DOHH2 (cell line): ENCODE data around the gene METTL5.

Source experiments
- H3F3A ChIP-seq: fragments of 200-600 bp; sonication (generic), shearing (Covaris generic); 2 replicates; pipeline ENCODE4 v1.6.0; 2016; ENCODE audit warnings: antibody characterized with exemption, mild to moderate bottlenecking; ENCODE audit not compliant: control insufficient read depth, insufficient read depth
- H3K27ac ChIP-seq: fragments of 200-600 bp; sonication (generic); 2 replicates; pipeline ENCODE4 v1.5.1; 2014; ENCODE audit warnings: low read depth, mild to moderate bottlenecking, low read length, moderate library complexity
- H3K27me3 ChIP-seq: fragments of 200-600 bp; sonication (generic); 2 replicates; pipeline ENCODE4 v1.6.1; 2014; ENCODE audit warnings: mild to moderate bottlenecking, low read length, mixed read lengths; ENCODE audit not compliant: control insufficient read depth
- H3K36me3 ChIP-seq: fragments of 200-600 bp; sonication (generic); 2 replicates; pipeline ENCODE4 v1.6.1; 2014; ENCODE audit warnings: mild to moderate bottlenecking, low read length, moderate library complexity, mixed read lengths; ENCODE audit not compliant: control insufficient read depth
- H3K4me1 ChIP-seq: fragments of 200-600 bp; sonication (generic); 2 replicates; pipeline ENCODE4 v1.6.1; 2014; ENCODE audit warnings: mild to moderate bottlenecking, low read length, mixed read lengths; ENCODE audit not compliant: control insufficient read depth
- H3K4me2 ChIP-seq: fragments of 200-600 bp; sonication (generic); 2 replicates; pipeline ENCODE4 v1.6.0; 2014; ENCODE audit warnings: mild to moderate bottlenecking, low read length, moderate library complexity
- H3K4me3 ChIP-seq: fragments of 200-600 bp; sonication (generic); 2 replicates; pipeline ENCODE4 v1.5.1; 2014; ENCODE audit warnings: mild to moderate bottlenecking, low read length, mixed read lengths
- H3K79me2 ChIP-seq: fragments of 200-600 bp; sonication (generic); 2 replicates; pipeline ENCODE4 v1.6.1; 2014; ENCODE audit warnings: mild to moderate bottlenecking, low read length, mixed read lengths; ENCODE audit not compliant: control insufficient read depth
- H3K9me2 ChIP-seq: fragments of 200-600 bp; sonication (generic); replicated peaks from 2 replicates; pipeline ENCODE4 v1.6.1; 2014; ENCODE audit warnings: mild to moderate bottlenecking, low read length, mixed read lengths; ENCODE audit not compliant: control insufficient read depth
- H3K9me3 ChIP-seq: fragments of 200-600 bp; sonication (generic); 2 replicates; pipeline ENCODE4 v1.6.1; 2014; ENCODE audit warnings: antibody characterized with exemption, low read length, mixed read lengths; ENCODE audit not compliant: control insufficient read depth, insufficient read depth
- H4K20me1 ChIP-seq: fragments of 200-600 bp; sonication (generic); 2 replicates; pipeline ENCODE4 v1.6.0; 2014; ENCODE audit warnings: low read depth, mild to moderate bottlenecking, antibody characterized with exemption, low read length, moderate library complexity; ENCODE audit not compliant: control insufficient read depth, insufficient read depth
- CTCF ChIP-seq: fragments of 200-600 bp; sonication (generic); IDR thresholded peaks from one replicate; pipeline ENCODE4 v1.5.1; 2014; ENCODE audit warnings: antibody characterized with exemption, mild to moderate bottlenecking, low read depth, low read length; ENCODE audit not compliant: poor library complexity, severe bottlenecking
- EZH2phosphoT487 ChIP-seq: fragments of 200-600 bp; sonication (generic); IDR thresholded peaks from 2 replicates; pipeline ENCODE4 v1.6.1; 2017; ENCODE audit warnings: borderline replicate concordance, mild to moderate bottlenecking, antibody characterized with exemption, low read length, moderate library complexity, mixed read lengths

Gene METTL5

GRCh38 chr2:169840747-169841142, 16.0 kb upstream of the METTL5 start:
- H3F3A ChIP-seq = 0 out of 2 replicates have a peak, but pooled peaks cover 3% of the 10 kb centered on the region
- peaks cover 5% of the 10 kb centered on the region; the same call in 1 of the 2 replicates for H3K36me3 ChIP-seq
- no peak overlapping the region for H3K4me3 ChIP-seq
- TF ChIP-seq EZH2phosphoT487 (no peak), CTCF (no peak)
- H3K27ac ChIP-seq = no peak overlapping the region
- H3K4me2 ChIP-seq = no peak overlapping the region
- H4K20me1 ChIP-seq = no peaks in the 10 kb centered on the region
- H3K9me3 ChIP-seq = no peaks in the 10 kb centered on the region
- H3K9me2 ChIP-seq = no peaks in the 10 kb centered on the region
- peaks cover 57% of the 10 kb centered on the region for H3K79me2 ChIP-seq
- H3K4me1 ChIP-seq = no peaks in the 10 kb centered on the region
- no peaks in the 10 kb centered on the region for H3K27me3 ChIP-seq

- H3K4me3 ChIP-seq = no peak overlapping the region
- peaks cover 60% of the 10 kb centered on the region for H3K79me2 ChIP-seq
- H3K9me3 ChIP-seq = no peaks in the 10 kb centered on the region
- H3K4me2 ChIP-seq = no peak overlapping the region
- 0 out of 2 replicates have a peak, but pooled peaks cover 3% of the 10 kb centered on the region for H3F3A ChIP-seq
- no peaks in the 10 kb centered on the region for H3K4me1 ChIP-seq
- H3K27ac ChIP-seq = no peak overlapping the region
- no peaks in the 10 kb centered on the region for H4K20me1 ChIP-seq
- no peaks in the 10 kb centered on the region for H3K9me2 ChIP-seq
- H3K36me3 ChIP-seq = peaks cover 5% of the 10 kb centered on the region; the same call in 1 of the 2 replicates
- H3K27me3 ChIP-seq = no peaks in the 10 kb centered on the region
- TF ChIP-seq EZH2phosphoT487 (no peak), CTCF (no peak)
Measured at GRCh38 chr2:169839954-169840746, 15.4 kb upstream of the METTL5 start.

DNA sequence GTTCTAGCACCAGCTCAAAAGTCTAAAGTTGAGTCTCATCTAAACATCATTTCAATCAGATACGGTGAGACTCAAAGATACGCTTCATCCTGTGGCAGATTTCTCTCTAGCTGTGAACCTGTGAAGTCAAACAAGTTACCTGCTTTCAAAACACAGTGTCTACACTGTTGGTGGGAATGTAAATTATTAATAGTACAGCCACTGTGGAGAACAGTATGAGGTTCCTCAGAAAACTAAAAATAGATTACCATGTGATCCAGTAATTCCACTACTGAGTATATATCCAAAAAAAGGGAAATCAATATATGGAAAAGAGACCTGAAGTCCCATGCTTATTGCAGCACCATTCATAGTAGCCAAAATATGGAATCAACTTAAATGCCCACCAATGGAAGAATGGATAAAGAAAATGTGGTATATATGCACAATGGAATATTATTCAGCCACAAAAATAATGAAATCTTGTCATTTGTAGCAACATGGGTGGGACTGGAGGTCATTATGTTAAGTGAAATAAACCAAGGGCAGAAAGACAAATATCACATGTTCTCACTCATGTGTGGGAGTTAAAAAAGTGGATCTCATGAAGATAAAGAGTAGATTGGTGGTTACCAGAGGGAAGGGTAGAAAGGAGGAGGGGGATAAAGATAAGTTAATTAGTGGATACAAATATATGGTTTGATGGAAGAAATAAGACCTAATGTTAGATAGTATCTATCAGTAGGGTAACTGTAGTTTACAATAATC, 14.2 kb upstream of the METTL5 start:
- H3K9me2 ChIP-seq = no peaks in the 10 kb centered on the region
- no peaks in the 10 kb centered on the region for H3K4me1 ChIP-seq
- H3K4me2 ChIP-seq = no peak overlapping the region
- H3K79me2 ChIP-seq = peaks cover 64% of the 10 kb centered on the region
- TF ChIP-seq EZH2phosphoT487 (no peak), CTCF (no peak)
- no peaks in the 10 kb centered on the region for H4K20me1 ChIP-seq
- 0 out of 2 replicates have a peak, but pooled peaks cover 3% of the 10 kb centered on the region for H3F3A ChIP-seq
- H3K4me3 ChIP-seq = no peak overlapping the region
- no peak overlapping the region for H3K27ac ChIP-seq
- H3K9me3 ChIP-seq = no peaks in the 10 kb centered on the region
- peaks cover 5% of the 10 kb centered on the region; the same call in 1 of the 2 replicates for H3K36me3 ChIP-seq
- no peaks in the 10 kb centered on the region for H3K27me3 ChIP-seq
